Renal pelvis (tissue), 4 donors: ENCODE measurements around the gene FUT8. TPM values are rescaled to one million over a fixed set of nuclear protein-coding genes. Genes with fewer than 3 reads are reported as not detected.
"Not testable (repeated sequence)": the region's sequence is repeated elsewhere in the genome, so short reads cannot be mapped to it uniquely, and the experiment has no call there.

Experiments
- DNase-seq: peaks from one replicate; pipeline ENCODE4 v3.0.0-alpha.2; 2013
- polyA plus RNA-seq, 3 donors: library from polyadenylated mRNA; unstranded; fragments of 120-200 nt; gene quantifications; one replicate each; pipeline ENCODE4 v1.2.1, GENCODE V29; 2013; ENCODE audit not compliant: insufficient read length in 3 of 3

FUT8 gene
- polyA plus RNA-seq, 3 donors = 16.6 to 17.9 (median 17.0) TPM

DNA sequence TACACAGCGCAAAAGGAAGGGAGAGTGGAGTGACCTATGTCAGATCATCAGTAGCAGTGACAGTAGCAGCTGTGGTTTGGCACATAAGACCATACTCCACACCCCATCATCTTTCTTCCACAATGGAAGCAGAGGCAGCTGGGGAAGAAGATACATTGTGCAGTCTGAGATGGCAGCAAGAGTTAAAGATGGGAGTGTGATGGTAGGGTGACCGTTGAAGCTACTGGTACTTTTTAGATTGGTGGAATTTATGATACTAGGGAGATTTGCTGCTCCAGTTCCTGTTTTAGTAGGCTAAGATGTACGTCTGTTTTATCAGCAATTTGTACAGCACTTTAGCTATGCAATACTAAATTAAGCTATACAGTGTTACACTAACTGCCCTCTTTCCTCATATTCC lies 291.0 kb downstream of the FUT8 start:
- no peak for DNase-seq

DNA sequence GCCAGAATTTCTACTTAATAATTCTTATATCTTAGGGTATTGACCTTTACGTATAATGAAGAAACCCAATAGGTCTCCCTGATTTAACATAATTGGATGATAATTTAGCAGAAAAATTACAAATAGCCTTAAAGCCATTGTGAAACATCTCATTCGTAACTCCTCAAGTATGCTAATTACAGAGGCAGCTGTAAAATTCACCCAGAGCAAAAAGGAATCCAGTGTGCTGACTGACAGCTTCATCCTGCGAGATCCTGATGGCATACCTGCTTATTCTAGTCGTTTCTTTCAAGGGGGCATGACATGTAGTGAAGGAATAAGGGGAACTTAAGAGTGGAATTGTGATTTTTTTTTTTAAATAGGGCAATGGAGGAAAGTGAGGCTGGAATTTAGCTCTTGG lies 291.5 kb downstream of the FUT8 start:
- no peak for DNase-seq

DNA sequence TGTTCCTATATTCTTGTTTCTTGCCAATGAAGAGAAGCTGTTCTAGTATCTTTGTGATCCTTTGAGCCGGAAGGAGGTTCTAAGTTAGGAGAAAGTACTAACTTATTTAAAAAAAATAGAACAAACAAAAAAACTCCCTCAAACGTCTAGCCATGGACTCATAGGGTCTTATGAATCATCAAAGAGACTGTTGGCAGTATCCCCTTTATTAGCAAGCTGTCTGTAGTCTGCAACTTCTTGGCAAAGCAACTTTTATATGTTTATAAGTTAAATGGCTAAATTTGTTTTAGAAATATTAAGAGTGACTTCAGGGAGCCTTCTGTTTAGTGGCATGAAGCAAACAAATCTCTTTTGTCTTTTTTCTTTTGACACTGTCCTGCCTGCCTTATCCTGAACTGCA lies 291.9 kb downstream of the FUT8 start:
- DNase-seq = no peak

DNA sequence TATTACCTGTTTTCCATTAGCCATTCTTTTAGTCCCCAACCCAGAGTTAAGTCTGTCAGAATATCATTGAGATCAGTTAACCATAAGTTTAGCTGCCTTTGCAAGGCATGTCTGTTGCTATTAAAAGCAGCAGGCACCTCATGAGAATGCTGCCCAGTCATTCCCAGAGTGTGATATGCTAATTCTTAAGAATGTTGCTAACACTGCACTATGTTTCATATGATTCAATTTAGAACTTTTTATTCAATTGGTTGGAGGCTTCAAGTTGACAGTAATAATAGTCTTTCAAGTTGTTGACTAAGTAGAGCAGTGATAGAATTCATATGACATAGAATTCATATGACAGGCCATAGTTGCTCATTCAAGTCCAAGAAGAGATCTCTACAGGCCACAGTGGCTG lies 292.3 kb downstream of the FUT8 start:
- DNase-seq = no peak

DNA sequence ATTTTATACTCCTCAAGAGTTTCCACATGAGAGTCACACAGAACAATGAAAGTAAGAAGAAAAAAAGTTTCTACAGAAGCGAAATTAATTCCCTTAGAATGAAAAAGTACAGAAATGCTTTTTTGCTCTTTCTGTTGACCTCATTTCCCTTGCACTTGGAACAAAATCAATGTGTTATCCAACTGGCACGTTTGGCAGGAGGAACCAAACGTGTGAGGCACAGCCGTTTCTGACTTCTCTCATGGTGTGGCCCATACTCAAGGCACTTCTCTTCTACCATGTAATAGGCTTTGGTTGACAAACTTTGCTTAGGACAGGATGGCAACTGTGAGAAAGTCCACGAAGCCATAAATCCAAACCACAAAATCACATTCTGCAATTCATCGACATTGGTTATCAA lies 297.0 kb downstream of the FUT8 start:
- no peak for DNase-seq

DNA sequence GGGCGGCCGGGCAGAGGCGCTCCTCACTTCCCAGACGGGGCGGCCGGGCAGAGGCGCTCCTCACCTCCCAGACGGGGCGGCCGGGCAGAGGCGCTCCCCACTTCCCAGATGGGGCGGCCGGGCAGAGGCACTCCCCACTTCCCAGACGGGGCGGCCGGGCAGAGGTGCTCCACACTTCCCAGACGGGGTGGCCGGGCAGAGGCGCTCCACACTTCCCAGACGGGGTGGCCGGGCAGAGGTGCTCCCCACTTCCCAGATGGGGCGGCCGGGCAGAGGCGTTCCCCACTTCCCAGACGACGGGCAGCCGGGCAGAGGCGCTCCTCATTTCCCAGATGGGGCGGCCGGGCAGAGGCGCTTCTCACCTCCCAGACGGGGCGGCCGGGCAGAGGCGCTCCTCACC lies 304.3 kb downstream of the FUT8 start:
- DNase-seq = not testable (repeated sequence)

DNA sequence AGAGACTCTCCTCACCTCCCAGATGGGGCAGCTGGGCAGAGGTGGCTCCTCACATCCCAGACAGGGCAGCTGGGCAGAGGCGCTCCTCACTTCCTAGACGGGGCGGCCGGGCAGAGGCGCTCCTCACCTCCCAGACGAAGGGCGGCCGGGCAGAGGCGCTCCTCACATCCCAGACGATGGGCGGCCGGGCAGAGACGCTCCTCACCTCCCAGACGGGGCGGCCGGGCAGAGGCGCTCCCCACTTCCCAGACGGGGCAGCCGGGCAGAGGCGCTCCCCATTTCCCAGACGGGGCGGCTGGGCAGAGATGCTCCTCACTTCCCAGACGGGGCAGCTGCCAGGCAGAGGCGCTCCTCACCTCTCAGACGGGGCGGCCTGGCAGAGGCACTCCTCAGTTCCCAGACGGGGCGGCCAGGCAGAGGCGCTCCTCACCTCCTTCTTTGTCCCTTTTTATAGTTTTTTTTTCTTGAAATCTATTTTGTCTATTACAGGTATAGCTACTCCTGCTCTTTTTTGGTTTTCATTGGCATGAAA lies 304.9 kb downstream of the FUT8 start:
- not testable (repeated sequence) for DNase-seq

DNA sequence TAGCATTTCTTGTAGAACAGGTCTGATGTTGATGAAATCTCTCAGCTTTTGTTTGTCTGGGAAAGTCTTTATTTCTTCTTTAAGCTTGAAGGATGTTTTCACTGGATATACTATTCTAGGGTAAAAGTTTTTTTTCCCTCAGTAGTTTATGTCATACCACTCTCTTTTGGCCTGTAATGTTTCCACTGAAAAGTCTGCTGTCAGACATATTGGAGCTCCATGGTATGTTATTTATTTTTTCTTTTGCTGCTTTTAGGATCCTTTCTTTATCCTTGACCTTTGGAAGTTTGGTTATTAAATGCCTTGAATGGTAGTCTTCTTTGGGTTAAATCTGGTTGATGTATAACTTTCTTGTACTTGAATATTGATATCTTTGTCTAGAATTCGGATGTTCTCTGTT lies 306.1 kb downstream of the FUT8 start:
- no peak for DNase-seq

DNA sequence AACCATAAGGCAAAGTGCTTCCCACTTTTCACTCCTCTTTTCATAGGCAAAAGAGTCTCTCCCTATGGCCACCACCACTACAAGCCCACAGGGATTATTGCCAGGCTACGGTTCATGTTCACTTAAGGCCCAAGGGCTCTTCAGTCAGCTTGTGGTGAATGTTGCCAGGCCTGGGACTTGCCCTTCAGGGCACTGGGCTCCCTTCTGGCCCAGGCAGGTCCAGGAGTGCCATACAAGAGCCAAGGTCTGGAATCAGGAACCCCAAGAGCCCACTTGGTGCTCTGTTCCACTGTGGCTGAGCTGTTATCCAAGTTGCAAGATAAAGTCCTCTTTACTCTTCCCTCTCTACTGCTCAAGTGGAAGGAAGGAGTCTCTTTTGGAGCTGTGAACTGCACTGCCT lies 307.6 kb downstream of the FUT8 start:
- DNase-seq = no peak

DNA sequence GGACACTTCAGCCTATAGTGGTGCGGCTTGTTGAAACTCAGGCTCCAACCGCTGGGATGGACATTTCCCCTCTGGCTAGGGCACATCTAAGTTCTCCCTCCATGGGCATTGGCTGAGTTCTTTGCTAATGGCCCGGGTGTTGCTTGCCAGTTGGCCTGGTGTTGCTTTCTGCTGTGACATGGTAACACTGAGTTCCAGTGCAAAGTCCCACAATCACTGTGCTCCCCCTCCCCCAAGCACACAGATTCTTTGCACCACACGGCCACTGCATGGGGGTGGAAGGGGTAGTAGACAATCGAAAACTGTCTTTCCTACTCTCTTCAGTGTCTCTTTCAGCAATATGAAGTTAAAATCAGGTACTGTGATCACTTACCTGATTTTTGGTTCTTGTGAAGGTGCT lies 308.2 kb downstream of the FUT8 start:
- DNase-seq = no peak

DNA sequence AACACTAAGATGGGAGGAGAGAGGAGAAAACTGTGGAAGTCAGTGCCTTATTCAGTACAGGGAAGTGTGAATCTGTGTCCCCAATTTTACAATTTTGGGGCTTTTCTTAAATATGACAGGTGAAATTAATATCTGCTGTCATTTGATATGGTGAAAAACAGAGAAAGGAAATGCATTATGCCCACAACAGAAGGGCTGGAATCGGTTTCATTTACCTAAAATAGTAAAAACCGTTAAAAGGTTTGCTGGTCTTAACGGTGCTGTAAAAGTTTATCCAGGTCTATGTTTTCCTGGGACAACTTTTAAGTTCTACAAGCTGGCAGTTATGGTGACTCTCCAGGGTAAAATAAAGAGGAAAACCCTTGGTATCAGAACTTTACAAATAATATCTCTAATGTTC lies 310.8 kb downstream of the FUT8 start:
- no peak for DNase-seq

DNA sequence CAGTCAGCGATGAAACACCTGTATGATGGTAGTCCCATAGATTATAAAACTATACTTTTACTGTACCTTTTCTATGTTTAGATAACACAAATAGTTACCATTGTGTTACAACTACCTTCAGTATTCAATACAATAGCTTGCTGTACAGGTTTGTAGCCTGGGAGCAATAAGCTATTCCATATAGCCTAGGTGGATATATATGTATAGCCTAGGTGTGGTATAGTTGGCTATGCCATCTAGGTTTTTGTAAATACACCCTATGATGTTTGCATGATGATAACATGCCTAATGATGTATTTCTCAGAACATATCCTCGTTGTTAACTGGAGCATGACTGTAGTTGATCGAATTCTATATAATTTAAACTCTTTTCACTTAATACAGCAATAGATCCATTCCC lies 316.1 kb downstream of the FUT8 start:
- no peak for DNase-seq

DNA sequence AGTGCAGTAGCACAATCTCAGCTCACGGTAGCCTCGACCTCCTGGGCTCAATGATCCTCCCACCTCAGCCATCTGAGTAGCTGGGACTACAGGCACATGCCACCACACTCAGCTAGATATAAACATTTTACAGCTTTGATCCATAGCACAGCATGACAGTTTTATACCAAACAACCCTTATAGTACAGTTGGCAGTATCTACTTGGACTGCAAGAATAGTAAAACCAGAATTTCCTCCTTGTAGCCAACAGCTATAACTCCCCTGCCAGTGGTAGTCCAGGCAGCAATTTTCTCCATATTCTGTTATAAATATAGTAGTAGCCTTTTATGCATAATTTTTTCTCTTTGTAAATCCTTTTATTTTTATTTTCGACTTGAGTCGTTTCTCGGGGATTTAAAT lies 317.0 kb downstream of the FUT8 start:
- no peak for DNase-seq

DNA sequence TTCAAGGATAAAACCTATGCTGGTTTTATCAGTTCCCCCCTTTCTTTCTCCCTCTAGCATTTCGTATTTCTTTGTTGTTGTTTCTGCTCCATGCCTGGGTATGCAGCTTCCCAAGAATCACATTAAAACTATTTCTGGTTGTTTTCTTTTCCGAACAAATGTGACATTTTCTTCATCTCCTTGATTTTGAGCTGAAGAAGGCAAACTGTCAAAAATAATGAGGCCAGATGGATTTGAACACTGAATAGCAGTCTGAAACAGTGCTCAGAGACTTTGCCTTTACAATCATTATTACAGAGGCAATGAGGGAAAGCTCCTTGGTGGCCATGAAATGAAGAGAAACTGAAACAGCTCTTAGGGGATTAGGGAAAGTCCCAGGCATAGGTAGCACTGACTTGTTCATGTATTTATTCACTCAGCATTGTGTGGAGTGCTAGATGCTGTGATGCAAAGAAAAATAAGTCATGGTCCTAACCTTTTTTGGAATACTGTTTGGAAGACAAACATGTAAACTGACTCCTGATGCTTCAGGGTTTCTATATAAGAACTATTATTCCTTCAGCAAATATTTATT lies 319.5 kb downstream of the FUT8 start:
- DNase-seq = no peak

DNA sequence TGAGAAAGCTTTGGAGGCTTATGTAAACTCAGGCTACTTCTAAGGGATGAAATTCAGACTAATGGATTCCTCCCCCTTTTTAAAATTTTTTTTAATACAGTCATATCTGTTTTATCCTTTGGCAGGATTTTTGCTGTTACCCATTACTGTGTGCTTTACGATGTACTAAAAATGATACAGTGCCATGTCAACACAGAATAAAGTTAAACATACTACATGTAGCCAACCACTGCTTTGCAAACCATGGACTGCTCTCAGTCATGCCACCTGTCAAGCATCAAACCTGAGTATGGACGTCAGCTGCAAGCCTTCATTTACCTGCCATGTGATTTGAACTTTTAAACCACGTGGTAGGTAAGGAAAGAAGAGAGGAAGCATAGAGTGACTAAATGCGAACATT lies 325.8 kb downstream of the FUT8 start:
- DNase-seq = peak; percentile 7

DNA sequence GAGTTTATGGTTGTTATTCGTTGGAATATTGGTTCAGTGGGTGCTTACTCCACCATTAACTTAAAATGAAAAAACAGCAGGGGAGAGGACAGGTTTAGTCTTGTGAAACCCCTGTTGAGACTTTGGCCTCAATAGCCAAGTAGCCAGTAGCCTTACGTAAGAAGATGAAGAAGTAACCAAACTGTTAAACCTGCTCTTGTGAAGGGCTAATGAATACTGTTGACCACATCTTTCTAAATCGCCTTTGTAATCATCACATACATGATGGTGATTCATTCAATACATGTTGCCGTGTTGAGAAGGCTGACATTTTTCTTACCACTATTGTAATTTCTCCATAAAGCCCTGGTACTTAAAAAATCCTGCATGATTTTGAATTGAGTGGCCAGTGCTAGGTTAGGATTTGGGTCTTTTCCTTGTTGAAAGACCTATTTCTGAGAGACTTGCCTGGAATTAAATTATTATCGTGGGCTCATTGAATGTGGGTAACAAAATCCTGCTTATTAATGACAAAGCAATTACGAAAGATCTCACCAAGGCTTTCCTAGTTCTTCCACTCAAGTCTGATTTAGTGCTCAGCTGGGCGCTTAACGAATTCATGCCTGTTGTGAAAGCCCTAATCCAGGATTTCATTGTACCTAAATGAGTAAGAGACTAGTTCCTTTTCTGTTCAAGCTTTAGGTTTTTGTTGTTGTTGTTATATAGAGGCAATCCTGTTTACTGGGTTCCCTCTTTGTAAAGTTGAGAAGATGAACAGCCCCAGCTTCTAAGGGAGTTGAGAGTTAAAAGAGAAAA lies 333.1 kb downstream of the FUT8 start:
- no peak for DNase-seq

DNA sequence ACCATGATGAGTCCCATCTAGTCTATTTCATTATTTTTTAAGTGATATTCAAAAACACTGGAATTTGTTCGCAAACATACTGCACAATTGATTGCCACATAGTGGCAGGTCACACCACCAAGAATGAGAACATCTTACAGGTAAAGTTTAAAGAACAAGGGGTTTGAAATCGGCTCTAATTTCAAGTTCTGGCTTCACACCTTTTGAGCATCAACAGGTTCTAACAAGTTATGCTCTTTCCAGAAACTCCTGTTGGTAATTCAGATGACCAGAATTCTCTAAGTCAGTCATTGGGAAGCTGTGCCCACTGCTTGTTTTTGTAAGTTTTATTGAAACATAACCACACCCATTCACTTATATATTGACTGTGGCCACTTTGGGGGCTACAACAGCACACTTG lies 336.3 kb downstream of the FUT8 start:
- no peak for DNase-seq

DNA sequence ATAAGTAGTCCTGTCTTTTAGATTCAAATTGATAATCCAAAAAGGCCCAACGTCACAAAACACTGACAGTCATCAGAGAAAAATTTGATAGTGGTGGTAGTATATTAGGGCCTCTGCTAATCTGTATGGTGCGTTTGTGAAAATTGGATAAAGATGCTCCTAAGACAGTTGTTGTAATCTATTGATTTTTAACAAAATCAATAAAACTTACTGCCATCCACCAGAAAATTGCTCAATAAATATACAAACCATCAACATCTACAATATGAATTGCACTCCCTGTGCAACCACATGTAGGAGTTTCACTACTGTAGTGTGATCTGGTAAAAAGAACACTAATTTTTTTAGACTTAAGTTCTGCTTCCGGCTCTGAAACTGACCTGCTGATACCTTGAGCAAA lies 336.8 kb downstream of the FUT8 start:
- DNase-seq = no peak

DNA sequence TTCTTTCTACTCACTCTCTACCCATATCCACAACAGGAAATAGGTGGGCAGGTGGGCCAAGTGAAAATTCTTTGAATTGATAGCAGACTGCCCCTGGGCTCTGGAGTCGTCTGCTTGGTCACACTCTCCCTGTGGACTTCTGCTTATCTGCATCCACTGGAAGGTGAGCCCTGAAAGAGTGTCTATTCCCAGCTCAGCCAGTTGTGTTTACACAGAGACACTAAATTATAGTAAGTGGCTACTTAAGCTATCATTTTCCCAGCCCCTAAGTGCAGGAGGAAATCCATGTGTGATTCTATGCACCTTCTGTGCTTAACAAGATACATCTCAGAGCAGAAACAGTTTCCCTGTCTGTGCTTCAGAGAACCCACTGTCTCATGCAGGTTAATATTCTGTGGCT lies 338.4 kb downstream of the FUT8 start:
- DNase-seq = no peak

DNA sequence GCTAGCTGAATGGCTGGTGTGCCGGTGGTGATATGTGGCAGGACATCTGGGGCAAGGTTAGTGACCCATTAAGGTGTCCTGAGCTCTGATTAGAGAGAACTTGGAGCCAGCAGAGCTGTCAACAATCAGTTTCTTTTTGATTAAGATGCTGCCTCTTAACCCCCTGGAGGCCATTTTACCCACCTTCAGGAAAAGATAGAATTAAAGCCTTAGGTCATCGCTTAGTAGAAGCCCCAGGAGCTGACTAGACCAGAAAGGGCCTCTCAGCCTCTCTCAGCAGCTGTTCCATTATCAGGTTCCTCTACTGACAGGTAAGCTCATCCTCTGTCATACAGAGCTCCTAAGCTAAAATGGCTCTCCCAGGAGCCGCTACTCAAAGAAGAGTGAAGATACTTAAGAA lies 339.0 kb downstream of the FUT8 start:
- DNase-seq = no peak

DNA sequence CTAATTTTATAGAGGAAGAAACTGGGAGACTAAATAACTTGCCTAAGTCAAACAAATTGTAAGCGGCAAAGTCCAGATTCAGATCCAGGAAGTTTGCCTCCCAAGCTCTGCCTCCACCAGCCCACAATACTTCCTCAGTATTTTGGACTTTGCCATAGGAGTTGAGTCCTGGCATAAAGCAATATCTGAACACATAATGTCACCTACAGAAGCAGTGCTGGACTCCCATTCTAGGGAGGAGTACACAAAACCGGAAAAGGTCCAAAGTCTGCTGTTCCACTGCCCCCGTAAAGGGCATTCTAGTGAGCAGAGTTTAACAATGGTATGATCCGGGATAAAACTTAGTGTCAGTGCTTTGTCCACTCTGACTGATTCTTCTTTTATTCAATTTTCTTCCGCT lies 340.5 kb downstream of the FUT8 start:
- no peak for DNase-seq

DNA sequence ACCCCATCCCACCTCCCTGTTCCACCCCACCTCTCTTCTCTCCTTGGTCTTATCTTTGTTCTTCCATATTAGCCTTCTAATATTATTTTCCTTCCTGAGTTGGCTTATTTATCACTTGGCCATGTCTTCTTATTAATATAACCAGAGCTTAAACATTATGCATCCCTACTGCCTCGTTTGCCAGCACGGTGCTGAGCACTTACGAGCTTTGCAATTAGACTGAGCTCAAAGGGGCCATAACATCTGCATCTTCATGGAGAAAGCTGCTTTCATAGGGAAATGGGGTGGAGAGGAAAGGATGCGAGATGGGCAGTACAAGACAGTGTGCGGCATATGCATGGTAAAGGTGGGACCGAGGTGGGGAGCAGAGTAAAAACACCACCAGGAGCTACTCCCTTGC lies 342.8 kb downstream of the FUT8 start:
- DNase-seq = no peak

DNA sequence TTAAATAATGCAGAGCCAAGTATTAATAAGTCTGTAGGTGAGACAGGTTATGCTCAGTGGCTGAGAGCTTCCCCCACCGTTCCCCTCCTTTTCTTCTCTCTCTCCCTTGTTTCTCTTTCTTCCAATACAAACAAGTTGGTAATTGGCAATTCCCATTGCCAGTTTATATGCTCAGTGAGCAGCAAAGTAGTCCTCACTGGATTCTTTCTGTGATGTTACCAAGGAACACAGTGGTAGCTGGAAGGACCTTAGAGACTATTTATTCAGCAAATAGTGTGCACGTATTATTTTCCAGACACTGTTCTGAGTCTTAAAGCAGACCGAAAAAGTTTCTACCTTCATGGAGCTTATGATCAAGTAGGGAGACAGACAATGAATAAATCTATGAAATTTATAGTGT lies 344.4 kb downstream of the FUT8 start:
- no peak for DNase-seq

DNA sequence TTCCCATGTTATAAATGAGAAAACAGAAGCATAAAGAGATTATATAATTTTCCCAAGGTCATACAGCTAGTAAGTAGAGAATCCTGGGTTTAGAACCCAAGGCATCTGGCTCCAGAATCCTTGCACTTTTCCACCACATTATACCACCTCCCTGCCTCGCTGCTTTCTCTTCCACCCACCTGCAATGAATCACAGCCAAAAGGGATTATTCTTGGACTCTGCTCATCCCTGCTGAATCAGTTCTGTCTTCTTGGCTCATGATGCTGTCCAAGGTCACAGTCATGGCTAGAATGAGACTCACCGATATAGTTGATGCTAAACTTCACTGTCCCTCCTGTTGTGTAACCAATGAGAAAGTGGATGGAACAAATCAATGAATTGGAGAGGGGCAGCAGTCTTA lies 356.6 kb downstream of the FUT8 start:
- DNase-seq = no peak
